ENCODE measurements around the gene AOC3.
"Not testable (repeated sequence)": the region's sequence is repeated elsewhere in the genome, so short reads cannot be mapped to it uniquely, and the experiment has no call there.

Gene AOC3

DNA sequence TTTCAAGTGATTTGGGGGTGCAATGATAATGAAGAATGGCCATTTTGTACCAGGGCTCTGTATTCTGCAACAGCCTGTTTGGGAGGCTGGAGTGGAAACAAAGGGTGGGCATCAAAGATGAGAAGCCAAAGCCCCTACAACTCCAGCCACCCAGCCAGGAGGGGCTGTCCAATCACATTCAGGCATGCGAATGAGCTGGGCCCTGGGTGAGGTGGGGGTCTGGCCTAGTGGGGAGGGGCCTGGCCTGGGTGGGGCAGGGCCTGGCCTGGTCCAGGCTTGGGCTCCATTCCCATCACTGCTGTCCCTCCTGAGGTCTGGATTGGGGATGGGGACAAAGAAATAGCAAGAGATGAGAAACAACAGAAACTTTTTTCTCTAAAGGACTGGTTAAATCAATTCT is 6.4 kb downstream of the AOC3 start:
- DNase-seq (ENCODE audit: low read depth): no peak
- TF ChIP-seq CTCF (IDR thresholded peaks at IDR 0.05; ENCODE audit: low read depth, low read length, missing control alignments): no peak
- H3K4me3 ChIP-seq (ENCODE audit: low read depth, low read length): no peak overlapping the region

- no peak for DNase-seq (ENCODE audit: low read depth)
- no peak for TF ChIP-seq CTCF (IDR thresholded peaks at IDR 0.05; ENCODE audit: low read depth, low read length, missing control alignments)
- no peak overlapping the region for H3K4me3 ChIP-seq (ENCODE audit: low read depth, low read length)
These were observed 14.7 kb downstream of the AOC3 start for GRCh38 chr17:42865638-42866094.

- no peak overlapping the region for H3K4me3 ChIP-seq (ENCODE audit: low read depth, low read length)
- no peak for TF ChIP-seq CTCF (IDR thresholded peaks at IDR 0.05; ENCODE audit: low read depth, low read length, missing control alignments)
- no peak for DNase-seq (ENCODE audit: low read depth)
These were observed 15.2 kb downstream of the AOC3 start for GRCh38 chr17:42866216-42866615.

DNA sequence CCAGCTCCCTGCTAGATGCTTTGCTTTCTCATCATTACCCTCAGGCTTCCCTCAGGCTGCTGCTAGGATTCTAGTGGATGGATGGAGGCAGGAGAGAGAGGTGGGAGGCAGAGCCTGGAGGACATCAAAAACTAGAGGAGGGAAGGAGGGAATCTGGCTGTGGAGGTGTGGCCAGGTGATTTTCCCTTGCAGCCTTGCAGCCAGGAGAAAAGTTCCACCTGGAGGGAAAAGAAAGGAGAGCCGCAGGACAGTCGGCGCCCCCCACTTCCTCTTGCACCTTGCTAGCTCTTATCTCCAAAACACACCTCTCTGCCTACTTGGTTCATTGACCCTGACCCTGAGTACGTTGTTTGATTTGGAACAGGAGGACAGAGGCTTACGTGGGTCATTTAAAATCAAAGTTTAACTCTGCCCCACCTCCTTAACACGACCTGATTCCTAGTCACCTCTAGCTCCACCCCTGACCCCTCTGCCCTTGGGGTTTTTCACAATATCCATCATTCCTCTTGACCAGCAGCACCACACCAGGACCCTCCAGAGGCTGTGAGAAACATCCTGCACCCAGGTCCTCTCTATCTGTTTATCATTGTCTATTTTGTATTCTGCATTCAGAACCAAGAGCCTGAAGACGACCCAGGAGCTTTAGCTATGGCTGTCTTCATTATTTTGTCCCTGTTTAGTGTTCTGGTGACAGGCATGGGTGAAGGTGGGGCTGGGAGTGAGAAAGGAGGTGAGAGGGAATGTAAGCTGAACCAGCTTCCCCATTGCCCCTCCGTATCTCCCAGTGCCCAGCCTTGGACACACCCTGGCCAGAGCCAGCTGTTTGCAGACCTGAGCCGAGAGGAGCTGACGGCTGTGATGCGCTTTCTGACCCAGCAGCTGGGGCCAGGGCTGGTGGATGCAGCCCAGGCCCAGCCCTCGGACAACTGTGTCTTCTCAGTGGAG is 15.9 kb downstream of the AOC3 start:
- no peak for TF ChIP-seq CTCF (IDR thresholded peaks at IDR 0.05; ENCODE audit: low read depth, low read length, missing control alignments)
- no peak overlapping the region for H3K4me3 ChIP-seq (ENCODE audit: low read depth, low read length)
- no peak for DNase-seq (ENCODE audit: low read depth)

DNA sequence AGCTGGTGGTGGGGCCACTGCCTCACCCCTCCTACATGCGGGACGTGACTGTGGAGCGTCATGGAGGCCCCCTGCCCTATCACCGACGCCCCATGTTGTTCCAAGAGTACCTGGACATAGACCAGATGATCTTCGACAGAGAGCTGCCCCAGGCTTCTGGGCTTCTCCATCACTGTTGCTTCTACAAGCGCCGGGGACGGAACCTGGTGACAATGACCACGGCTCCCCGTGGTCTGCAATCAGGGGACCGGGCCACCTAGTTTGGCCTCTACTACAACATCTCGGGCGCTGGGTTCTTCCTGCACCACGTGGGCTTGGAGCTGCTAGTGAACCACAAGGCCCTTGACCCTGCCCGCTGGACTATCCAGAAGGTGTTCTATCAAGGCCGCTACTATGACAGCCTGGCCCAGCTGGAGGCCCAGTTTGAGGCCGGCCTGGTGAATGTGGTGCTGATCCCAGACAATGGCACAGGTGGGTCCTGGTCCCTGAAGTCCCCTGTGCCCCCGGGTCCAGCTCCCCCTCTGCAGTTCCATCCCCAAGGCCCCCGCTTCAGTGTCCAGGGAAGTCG is 16.8 kb downstream of the AOC3 start:
- not testable (repeated sequence) for DNase-seq (ENCODE audit: low read depth)

GRCh38 chr17:42868338-42868737 is 17.3 kb downstream of the AOC3 start:
- DNase-seq (ENCODE audit: low read depth): no peak
- TF ChIP-seq CTCF (IDR thresholded peaks at IDR 0.05; ENCODE audit: low read depth, low read length, missing control alignments): no peak

More for the DNA sequence above, 16.8 kb downstream of the AOC3 start:
- not testable (repeated sequence) for H3K4me3 ChIP-seq (ENCODE audit: low read depth, low read length)

GRCh38 chr17:42871647-42872046 is 20.6 kb downstream of the AOC3 start:
- no peak for TF ChIP-seq CTCF (IDR thresholded peaks at IDR 0.05; ENCODE audit: low read depth, low read length, missing control alignments)
- H3K4me3 ChIP-seq (ENCODE audit: low read depth, low read length): no peak overlapping the region
- DNase-seq (ENCODE audit: low read depth): no peak

More at GRCh38 chr17:42868338-42868737, 17.3 kb downstream of the AOC3 start:
- H3K4me3 ChIP-seq (ENCODE audit: low read depth, low read length): no peak overlapping the region
